Gastroesophageal sphincter (tissue), 3 donors: ENCODE results near the gene EEF1AKMT3.

Experiments
- CTCF ChIP-seq, 4 experiments: fragments of 200-600 bp in 2 of 4; fragments of 450-650 bp in 2 of 4; sonication (generic) in 1 of 4; IDR thresholded peaks; one replicate each; pipeline ENCODE4 v1.5.1; 2017 to 2019; ENCODE audit warnings: antibody characterized with exemption in 4 of 4, mild to moderate bottlenecking in 2 of 4, moderate library complexity in 2 of 4
- POLR2A ChIP-seq, 2 donors: fragments of 450-650 bp; IDR thresholded peaks; one replicate each; pipeline ENCODE4 v1.6.1; 2017; ENCODE audit warnings: antibody characterized with exemption in 2 of 2, mild to moderate bottlenecking in 2 of 2, moderate library complexity in 1 of 2
- POLR2AphosphoS5 ChIP-seq: sonication (generic); formaldehyde crosslinking; IDR thresholded peaks from one replicate; pipeline ENCODE4 v1.6.1; 2017; ENCODE audit warnings: antibody characterized with exemption

- TF ChIP-seq CTCF (IDR thresholded peaks at IDR 0.05) (no peak), POLR2A (IDR thresholded peaks at IDR 0.05) (no peak), POLR2AphosphoS5 (no peak)
Observed at GRCh38 chr12:57739387-57739786, 33.0 kb upstream of the EEF1AKMT3 start.
